Measurements from ENCODE around the gene CYB5R4. TPM values are rescaled to one million over a fixed set of nuclear protein-coding genes. Genes with fewer than 3 reads are reported as not detected.

CYB5R4 gene
- polyA plus RNA-seq, 1 donor from 2014 or later: 18.0 TPM

DNA sequence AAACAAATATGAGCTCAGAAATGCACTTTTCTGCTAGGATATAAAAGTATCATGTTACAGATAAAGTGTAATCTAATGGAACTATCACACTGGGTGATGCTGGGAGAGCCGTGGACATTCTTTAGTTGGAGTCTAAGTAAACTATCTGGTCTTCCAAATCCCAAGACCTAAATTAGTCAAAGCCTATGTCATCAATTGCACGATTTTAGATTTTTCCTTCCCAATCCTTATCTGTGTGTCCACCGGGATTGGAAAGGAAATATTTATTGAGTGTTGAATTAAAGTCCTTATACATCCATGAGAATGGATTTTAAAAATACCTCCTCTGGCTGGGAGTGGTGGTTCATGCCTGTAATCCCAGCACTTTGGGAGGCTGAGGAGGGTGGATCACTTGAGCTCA lies 154.4 kb downstream of the CYB5R4 start:
- Histone ChIP-seq H3K9me2 (ENCODE audit: insufficient read depth, low read length) (no peaks in the 10 kb centered on the region), H3K27me3 (ENCODE audit: insufficient read depth, low read depth, low read length) (no peaks in the 10 kb centered on the region), H3K4me3 (ENCODE audit: low read length) (no peak overlapping the region), H3K9me3 (ENCODE audit: low read length) (no peaks in the 10 kb centered on the region), H4K20me1 (ENCODE audit: insufficient read depth) (no peaks in the 10 kb centered on the region), H2AFZ (ENCODE audit: low read depth, low read length) (no peak overlapping the region), H3K9ac (ENCODE audit: low read length) (no peak overlapping the region), H3K4me2 (ENCODE audit: low read length) (no peak overlapping the region), H3F3A (ENCODE audit: insufficient read depth, low read length, poor library complexity, severe bottlenecking) (no peaks in the 10 kb centered on the region), H3K79me2 (replicated peaks; ENCODE audit: insufficient read depth, low read length) (no peaks in the 10 kb centered on the region), H3K36me3 (ENCODE audit: insufficient read depth, low read length) (no peaks in the 10 kb centered on the region), H3K27ac (ENCODE audit: low read length) (no peak overlapping the region)
- TF ChIP-seq, protein P1, sequence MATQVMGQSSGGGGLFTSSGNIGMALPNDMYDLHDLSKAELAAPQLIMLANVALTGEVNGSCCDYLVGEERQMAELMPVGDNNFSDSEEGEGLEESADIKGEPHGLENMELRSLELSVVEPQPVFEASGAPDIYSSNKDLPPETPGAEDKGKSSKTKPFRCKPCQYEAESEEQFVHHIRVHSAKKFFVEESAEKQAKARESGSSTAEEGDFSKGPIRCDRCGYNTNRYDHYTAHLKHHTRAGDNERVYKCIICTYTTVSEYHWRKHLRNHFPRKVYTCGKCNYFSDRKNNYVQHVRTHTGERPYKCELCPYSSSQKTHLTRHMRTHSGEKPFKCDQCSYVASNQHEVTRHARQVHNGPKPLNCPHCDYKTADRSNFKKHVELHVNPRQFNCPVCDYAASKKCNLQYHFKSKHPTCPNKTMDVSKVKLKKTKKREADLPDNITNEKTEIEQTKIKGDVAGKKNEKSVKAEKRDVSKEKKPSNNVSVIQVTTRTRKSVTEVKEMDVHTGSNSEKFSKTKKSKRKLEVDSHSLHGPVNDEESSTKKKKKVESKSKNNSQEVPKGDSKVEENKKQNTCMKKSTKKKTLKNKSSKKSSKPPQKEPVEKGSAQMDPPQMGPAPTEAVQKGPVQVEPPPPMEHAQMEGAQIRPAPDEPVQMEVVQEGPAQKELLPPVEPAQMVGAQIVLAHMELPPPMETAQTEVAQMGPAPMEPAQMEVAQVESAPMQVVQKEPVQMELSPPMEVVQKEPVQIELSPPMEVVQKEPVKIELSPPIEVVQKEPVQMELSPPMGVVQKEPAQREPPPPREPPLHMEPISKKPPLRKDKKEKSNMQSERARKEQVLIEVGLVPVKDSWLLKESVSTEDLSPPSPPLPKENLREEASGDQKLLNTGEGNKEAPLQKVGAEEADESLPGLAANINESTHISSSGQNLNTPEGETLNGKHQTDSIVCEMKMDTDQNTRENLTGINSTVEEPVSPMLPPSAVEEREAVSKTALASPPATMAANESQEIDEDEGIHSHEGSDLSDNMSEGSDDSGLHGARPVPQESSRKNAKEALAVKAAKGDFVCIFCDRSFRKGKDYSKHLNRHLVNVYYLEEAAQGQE (IDR thresholded peaks at IDR 0.05; ENCODE audit: borderline replicate concordance): no peak
- TF ChIP-seq EZH2 (IDR thresholded peaks at IDR 0.05; ENCODE audit: borderline replicate concordance, insufficient read depth, low read length, poor library complexity, severe bottlenecking): no peak
- no peak for TF ChIP-seq MXI1 (conservative IDR thresholded peaks at IDR 0.05; ENCODE audit: poor library complexity, severe bottlenecking)
- TF ChIP-seq EP300 (conservative IDR thresholded peaks at IDR 0.05; ENCODE audit: poor library complexity, severe bottlenecking): no peak
- TF ChIP-seq POLR2AphosphoS5 (IDR thresholded peaks at IDR 0.05): no peak
- TF ChIP-seq SMC3 (conservative IDR thresholded peaks at IDR 0.05; ENCODE audit: poor library complexity): no peak
- TF ChIP-seq RAD21 (conservative IDR thresholded peaks at IDR 0.05): no peak
- TF ChIP-seq, protein P2, sequence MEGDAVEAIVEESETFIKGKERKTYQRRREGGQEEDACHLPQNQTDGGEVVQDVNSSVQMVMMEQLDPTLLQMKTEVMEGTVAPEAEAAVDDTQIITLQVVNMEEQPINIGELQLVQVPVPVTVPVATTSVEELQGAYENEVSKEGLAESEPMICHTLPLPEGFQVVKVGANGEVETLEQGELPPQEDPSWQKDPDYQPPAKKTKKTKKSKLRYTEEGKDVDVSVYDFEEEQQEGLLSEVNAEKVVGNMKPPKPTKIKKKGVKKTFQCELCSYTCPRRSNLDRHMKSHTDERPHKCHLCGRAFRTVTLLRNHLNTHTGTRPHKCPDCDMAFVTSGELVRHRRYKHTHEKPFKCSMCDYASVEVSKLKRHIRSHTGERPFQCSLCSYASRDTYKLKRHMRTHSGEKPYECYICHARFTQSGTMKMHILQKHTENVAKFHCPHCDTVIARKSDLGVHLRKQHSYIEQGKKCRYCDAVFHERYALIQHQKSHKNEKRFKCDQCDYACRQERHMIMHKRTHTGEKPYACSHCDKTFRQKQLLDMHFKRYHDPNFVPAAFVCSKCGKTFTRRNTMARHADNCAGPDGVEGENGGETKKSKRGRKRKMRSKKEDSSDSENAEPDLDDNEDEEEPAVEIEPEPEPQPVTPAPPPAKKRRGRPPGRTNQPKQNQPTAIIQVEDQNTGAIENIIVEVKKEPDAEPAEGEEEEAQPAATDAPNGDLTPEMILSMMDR (IDR thresholded peaks at IDR 0.05; ENCODE audit: poor library complexity, severe bottlenecking): no peak

DNA sequence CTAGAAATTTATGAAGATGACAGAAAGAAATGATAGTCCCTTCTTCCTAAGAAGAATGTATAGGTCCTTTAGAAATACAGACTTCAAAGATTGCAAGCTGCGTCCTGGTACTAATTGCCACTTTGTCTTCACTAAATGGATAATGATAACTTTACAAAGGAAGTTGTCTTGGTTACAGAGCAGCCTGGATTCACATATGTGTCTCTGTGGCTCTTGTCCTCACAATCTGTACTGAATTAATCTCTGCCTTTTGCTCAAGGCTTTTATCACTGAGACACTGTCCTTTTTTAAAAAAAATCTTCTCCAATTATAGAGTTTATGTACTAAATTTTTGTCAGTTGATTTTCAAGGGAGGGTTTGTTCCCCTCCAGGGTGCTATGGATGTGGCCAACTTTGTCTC lies 156.5 kb downstream of the CYB5R4 start:
- no peaks in the 10 kb centered on the region for H3K79me2 ChIP-seq (replicated peaks; ENCODE audit: insufficient read depth, low read length)
- H3K9me3 ChIP-seq (ENCODE audit: low read length): no peaks in the 10 kb centered on the region
- no peak overlapping the region for H3K27ac ChIP-seq (ENCODE audit: low read length)
- no peaks in the 10 kb centered on the region for H3K27me3 ChIP-seq (ENCODE audit: insufficient read depth, low read depth, low read length)
- H3K4me3 ChIP-seq (ENCODE audit: low read length): no peak overlapping the region
- H3K9ac ChIP-seq (ENCODE audit: low read length): no peak overlapping the region
- H3K4me2 ChIP-seq (ENCODE audit: low read length): no peak overlapping the region
- H3K36me3 ChIP-seq (ENCODE audit: insufficient read depth, low read length): no peaks in the 10 kb centered on the region
- TF ChIP-seq SMC3 (conservative IDR thresholded peaks at IDR 0.05; ENCODE audit: poor library complexity): no peak
- TF ChIP-seq POLR2AphosphoS5 (IDR thresholded peaks at IDR 0.05): no peak
- no peak for TF ChIP-seq TAF1 (IDR thresholded peaks at IDR 0.05; ENCODE audit: low read depth)
- no peak for TF ChIP-seq RAD21 (conservative IDR thresholded peaks at IDR 0.05)
- TF ChIP-seq, protein P1 (IDR thresholded peaks at IDR 0.05; ENCODE audit: borderline replicate concordance): no peak
- no peak for TF ChIP-seq MXI1 (conservative IDR thresholded peaks at IDR 0.05; ENCODE audit: poor library complexity, severe bottlenecking)
- TF ChIP-seq, protein P2 (IDR thresholded peaks at IDR 0.05; ENCODE audit: poor library complexity, severe bottlenecking): no peak
- TF ChIP-seq EZH2 (IDR thresholded peaks at IDR 0.05; ENCODE audit: borderline replicate concordance, insufficient read depth, low read length, poor library complexity, severe bottlenecking): no peak
- TF ChIP-seq EP300 (conservative IDR thresholded peaks at IDR 0.05; ENCODE audit: poor library complexity, severe bottlenecking): no peak
- no peak overlapping the region for H2AFZ ChIP-seq (ENCODE audit: low read depth, low read length)
- H4K20me1 ChIP-seq (ENCODE audit: insufficient read depth): no peaks in the 10 kb centered on the region
- no peaks in the 10 kb centered on the region for H3K9me2 ChIP-seq (ENCODE audit: insufficient read depth, low read length)
- no peaks in the 10 kb centered on the region for H3F3A ChIP-seq (ENCODE audit: insufficient read depth, low read length, poor library complexity, severe bottlenecking)
